RPMI7951 (cell line): Measurements from ENCODE around the gene ZBTB11. TPM values are rescaled to one million over a fixed set of nuclear protein-coding genes. Genes with fewer than 3 reads are reported as not detected.
A peak's percentile ranks its signal among the peaks of the same experiment; 100 is the strongest.
"Not testable (repeated sequence)": the region's sequence is repeated elsewhere in the genome, so short reads cannot be mapped to it uniquely, and the experiment has no call there.

Experiments
- DNase-seq: peaks from one replicate; pipeline ENCODE4 v3.0.0-alpha.2; 2012; ENCODE audit warnings: low read depth
- total RNA-seq: library from RNA; depleted of rRNA; stranded (reverse); fragments of >200 nt; shearing (Covaris generic); gene quantifications from 2 replicates; pipeline ENCODE4 v1.2.3, GENCODE V29; 2014

The ZBTB11 gene
- total RNA-seq, 1 experiment from 2014 or later, result 21.4 TPM

DNA sequence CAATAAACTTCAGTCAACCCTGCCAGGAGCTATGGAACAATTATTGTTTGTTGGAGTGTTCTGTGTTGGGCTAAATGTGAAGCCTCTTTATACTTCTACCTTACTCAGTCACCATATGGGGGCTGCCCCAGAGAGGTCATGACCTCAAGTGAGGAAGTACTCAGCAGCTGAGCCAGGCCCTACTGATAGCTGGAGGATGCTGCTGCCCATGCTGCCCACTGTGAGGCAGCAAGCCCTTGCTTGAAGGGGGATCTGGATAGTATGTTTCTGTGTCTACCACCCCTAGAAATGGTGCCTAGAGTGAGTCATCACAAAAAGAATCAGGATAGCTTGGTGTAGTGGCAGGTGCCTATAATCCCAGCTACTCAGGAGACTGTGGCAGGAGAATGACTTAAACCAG, 14.0 kb upstream of the ZBTB11 start:
- no peak for DNase-seq

- no peak for DNase-seq
Measured at GRCh38 chr3:101689286-101689685, 12.4 kb upstream of the ZBTB11 start.

- DNase-seq, result peak; percentile 45
Measured at GRCh38 chr3:101687142-101687931, 10.4 kb upstream of the ZBTB11 start.

GRCh38 chr3:101685870-101686307, 9.0 kb upstream of the ZBTB11 start:
- DNase-seq, result peak; percentile 17

DNA sequence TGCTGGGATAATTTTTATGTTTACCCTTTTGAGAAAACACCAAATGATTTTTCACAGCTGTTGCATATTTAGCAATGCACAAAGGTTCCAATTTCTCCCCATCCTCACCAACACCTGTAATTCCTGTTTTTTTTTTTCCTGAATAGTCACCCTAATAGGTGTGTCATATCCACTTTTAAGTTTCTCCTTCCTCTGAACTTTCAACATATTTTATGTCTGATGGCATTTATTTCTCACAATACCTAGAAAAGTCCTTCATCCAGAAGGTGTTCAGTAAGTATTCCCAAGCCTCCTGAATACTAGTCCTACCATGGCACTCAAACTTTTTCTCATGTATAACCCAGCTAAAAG, 8.1 kb upstream of the ZBTB11 start:
- DNase-seq, result no peak

- DNase-seq, result no peak
Measured at GRCh38 chr3:101680466-101680865, 3.5 kb upstream of the ZBTB11 start.

- not testable (repeated sequence) for DNase-seq
Measured at GRCh38 chr3:101678837-101679236, 1.9 kb upstream of the ZBTB11 start.

DNA sequence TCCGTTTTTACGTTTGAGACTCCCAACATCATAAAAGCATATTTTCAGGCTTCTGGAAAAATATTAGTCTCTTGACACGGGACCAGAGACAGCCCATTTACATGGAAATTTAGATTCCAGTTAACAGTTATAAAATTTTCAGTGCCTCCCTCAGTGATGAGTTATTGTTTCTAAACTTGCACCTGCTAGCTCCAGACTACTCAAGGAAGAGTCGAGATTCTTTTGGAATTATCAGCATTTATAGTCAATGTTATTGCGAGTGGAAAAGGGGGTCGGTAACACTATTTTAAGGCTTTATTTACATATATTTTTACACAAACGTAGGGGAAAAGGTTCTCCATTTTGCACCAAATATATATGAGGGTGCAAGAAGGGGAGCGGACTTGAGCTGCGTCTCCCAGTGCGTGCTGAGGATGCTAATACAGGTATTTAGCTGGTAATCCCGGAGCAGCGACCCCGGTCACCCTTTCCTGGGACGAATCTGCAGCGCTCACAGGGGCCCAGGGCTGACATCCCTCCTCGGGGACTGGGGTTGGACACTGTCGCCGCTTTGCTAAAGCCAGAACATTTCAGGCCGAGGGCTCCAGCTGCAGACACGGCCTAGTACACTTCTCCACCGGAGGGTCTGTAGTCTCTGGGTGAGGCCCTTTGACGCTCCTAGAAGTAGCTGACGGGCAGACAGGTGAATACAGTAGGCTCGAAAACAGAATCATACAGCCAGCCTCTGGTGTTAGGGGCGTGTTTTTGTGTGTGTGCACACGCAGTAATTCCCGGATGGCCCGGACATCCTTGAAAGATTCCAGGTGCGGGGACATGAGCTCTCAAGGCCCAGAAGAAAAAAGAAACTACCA, 729 bp upstream of the ZBTB11 start:
- no peak for DNase-seq

GRCh38 chr3:101676216-101676764, 642 bp downstream of the ZBTB11 start:
- DNase-seq, result peak; percentile 97

- no peak for DNase-seq
Measured at GRCh38 chr3:101675709-101676215, 1.2 kb downstream of the ZBTB11 start.

DNA sequence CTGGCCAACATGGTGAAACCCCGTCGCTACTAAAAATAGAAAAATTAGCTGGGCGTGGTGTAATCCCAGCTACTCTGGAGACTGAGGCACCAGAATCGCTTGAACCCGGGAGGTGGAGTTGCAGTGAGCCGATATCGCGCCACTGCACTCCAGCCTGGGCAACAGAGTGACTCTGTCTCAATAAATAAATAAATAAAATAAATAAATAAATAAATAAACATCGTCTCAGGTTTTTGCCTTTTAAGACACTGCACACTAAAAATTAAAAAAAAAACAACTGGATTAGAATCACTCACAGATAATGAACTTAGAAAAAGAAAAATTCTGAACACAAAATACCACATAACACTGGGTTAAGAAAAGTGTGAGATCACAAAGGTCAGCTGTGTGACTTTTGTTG, 2.4 kb downstream of the ZBTB11 start:
- DNase-seq, result no peak

- DNase-seq, result no peak
Measured at GRCh38 chr3:101673953-101674352, 3.0 kb downstream of the ZBTB11 start.

- no peak for DNase-seq
Measured at GRCh38 chr3:101671014-101671413, 5.9 kb downstream of the ZBTB11 start.

- DNase-seq, result no peak
Measured at GRCh38 chr3:101667844-101668243, 9.1 kb downstream of the ZBTB11 start.

GRCh38 chr3:101667331-101667730, 9.6 kb downstream of the ZBTB11 start:
- no peak for DNase-seq

DNA sequence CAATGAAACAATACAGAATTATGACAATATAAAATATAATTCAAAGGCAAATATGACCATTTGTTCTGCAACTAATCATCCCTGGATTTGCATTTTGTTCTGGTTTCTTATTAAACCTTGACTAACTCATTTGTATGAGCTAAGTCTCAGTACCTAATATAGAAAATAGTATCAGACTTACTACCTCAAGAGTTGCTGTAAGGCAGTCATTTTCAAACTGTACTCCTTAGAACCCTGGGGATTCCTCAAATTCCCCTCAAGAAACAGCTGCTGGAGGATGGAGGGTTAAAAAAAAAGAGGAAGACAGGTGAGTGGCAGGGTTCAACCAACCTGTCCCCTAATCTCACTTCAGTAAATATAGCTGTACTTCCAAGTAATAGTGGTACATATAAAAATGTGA, 11.1 kb downstream of the ZBTB11 start:
- DNase-seq, result no peak

DNA sequence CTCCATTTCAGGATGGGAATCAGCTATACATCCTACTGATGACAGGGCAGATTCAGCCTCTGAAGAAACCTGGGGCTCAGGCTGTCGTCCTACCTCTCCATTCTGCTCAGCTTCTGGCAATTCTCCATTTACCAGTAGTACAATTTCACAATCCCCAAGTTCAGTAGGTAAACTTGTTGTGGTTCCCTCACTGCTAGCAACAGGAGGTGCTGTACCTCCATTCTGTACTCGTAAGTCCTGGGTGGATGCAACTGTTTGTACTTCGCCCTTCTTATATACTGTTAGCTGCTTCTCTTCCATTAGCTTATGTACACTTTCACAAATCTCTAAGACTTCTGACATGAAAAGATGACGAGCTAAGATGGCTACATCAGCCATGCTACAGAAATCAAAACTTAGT, 11.6 kb downstream of the ZBTB11 start:
- DNase-seq, result no peak

GRCh38 chr3:101660714-101661113, 16.2 kb downstream of the ZBTB11 start:
- DNase-seq, result no peak

GRCh38 chr3:101656651-101657050, 20.3 kb downstream of the ZBTB11 start:
- no peak for DNase-seq

GRCh38 chr3:101646726-101647125, 30.2 kb downstream of the ZBTB11 start:
- peak; percentile 37 for DNase-seq

DNA sequence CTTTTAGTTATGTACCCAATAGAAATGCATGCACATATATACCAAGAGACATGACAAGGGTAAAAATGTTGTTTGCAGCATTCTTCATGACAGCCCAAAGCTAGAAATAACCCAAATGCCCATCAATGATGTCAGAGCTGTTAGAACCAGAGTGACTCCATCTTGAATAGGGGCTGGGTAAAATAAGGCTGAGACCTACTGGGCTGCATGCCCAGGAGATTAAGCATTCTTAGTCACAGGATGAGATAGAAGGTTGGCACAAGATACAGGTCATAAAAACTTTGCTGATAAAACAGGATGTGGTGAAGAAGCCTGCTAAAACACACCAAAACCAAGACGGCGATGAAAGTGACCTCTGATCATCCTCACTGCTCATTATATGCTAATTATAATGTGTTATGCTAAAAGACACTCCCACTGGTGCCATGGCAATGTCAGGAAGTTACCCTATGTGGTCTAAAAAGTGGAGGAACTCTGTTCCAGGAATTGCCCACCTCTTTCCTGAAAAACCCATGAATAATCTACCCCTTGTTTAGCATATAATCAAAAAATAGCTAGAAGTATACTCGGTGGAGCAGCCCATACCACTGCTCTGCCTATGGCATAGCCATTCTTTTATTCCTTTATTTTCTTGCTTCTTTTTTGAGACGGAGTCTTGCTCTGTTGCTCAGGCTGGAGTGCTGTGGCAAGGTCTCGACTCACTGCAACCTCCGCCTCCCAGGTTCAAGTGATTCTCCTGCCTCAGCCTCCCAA, 32.9 kb downstream of the ZBTB11 start:
- DNase-seq, result peak; percentile 92
